ENCODE measurements around the gene TNFAIP1.

Gene TNFAIP1

GRCh38 chr17:28346199-28346580, 10.6 kb downstream of the TNFAIP1 start:
- no peak for DNase-seq

- no peak for DNase-seq
These were observed 11.2 kb downstream of the TNFAIP1 start for GRCh38 chr17:28346746-28347246.

GRCh38 chr17:28347261-28347891, 11.8 kb downstream of the TNFAIP1 start:
- no peak for DNase-seq

GRCh38 chr17:28348979-28349378, 13.4 kb downstream of the TNFAIP1 start:
- no peak for DNase-seq

- no peak for DNase-seq
These were observed 14.7 kb downstream of the TNFAIP1 start for GRCh38 chr17:28350271-28350670.

- DNase-seq, result peak; percentile 98
These were observed 21.7 kb downstream of the TNFAIP1 start, which contains the start of gene POLDIP2 for GRCh38 chr17:28357061-28357900. TSS of gene POLDIP2 (minus strand) at chr17:28357527. CDS start at chr17:28357448, 79 bp downstream.

GRCh38 chr17:28357901-28358197, 22.3 kb downstream of the TNFAIP1 start:
- no peak for DNase-seq

- DNase-seq, result no peak
These were observed 27.6 kb downstream of the TNFAIP1 start for GRCh38 chr17:28363186-28363585.

- no peak for DNase-seq
These were observed 28.5 kb downstream of the TNFAIP1 start for GRCh38 chr17:28363776-28364650.

GRCh38 chr17:28364665-28365363, 29.3 kb downstream of the TNFAIP1 start, which contains the start of gene SEBOX:
TSS of gene SEBOX (minus strand) at chr17:28365199. CDS start at chr17:28365151, 48 bp downstream.
- no peak for DNase-seq

- DNase-seq, result peak; percentile 8
These were observed 29.9 kb downstream of the TNFAIP1 start for GRCh38 chr17:28365487-28365886.

- DNase-seq, result peak; percentile 7
These were observed 31.0 kb downstream of the TNFAIP1 start for GRCh38 chr17:28366605-28367004.

- no peak for DNase-seq
These were observed 32.2 kb downstream of the TNFAIP1 start for GRCh38 chr17:28367641-28368305.

- DNase-seq, result no peak
These were observed 32.8 kb downstream of the TNFAIP1 start for GRCh38 chr17:28368306-28368831.

GRCh38 chr17:28368915-28369683, 33.5 kb downstream of the TNFAIP1 start:
- no peak for DNase-seq

GRCh38 chr17:28369684-28370034, 34.1 kb downstream of the TNFAIP1 start:
- DNase-seq, result no peak

- no peak for DNase-seq
These were observed 34.6 kb downstream of the TNFAIP1 start, which contains the start of gene VTN for GRCh38 chr17:28370035-28370743. TSS of gene VTN (minus strand) at chr17:28370307. CDS start at chr17:28370203, 104 bp downstream.

- no peak for DNase-seq
These were observed 35.2 kb downstream of the TNFAIP1 start for GRCh38 chr17:28370744-28371103.

GRCh38 chr17:28371245-28372202, 36.0 kb downstream of the TNFAIP1 start, which contains the start of gene SARM1:
TSS of gene SARM1 (plus strand) at chr17:28371694. CDS start at chr17:28372033, 339 bp downstream.
- peak; percentile 91 for DNase-seq
